Stimulated activated CD4-positive, alpha-beta T cell treated with anti-CD3 and anti-CD28 coated beads, Interleukin-1b, Interleukin-23, amount 100 ng/mL, for 4 hours (primary cell): ENCODE data around the gene CCDC87.
A peak's percentile ranks its signal among the peaks of the same experiment; 100 is the strongest.
"Not testable (repeated sequence)": the region's sequence is repeated elsewhere in the genome, so short reads cannot be mapped to it uniquely, and the experiment has no call there.

Source experiments
- DNase-seq, 2 donors: peaks; one replicate each; pipeline ENCODE4 v3.0.0-alpha.2; 2020; ENCODE audit warnings: low read depth in 2 of 2

CCDC87 gene

GRCh38 chr11:66616379-66617154, 23.7 kb upstream of the CCDC87 start, which contains the start of gene RBM14:
RBM14 (plus strand) TSS chr11:66616630; CDS start chr11:66616721, 91 bp downstream.
- peak; percentile 94 to 96 for DNase-seq

- no peak for DNase-seq
Observed at GRCh38 chr11:66614073-66614472, 21.2 kb upstream of the CCDC87 start.

- no peak for DNase-seq
Observed at GRCh38 chr11:66612458-66612857, 19.6 kb upstream of the CCDC87 start.

GRCh38 chr11:66609721-66610617, 17.1 kb upstream of the CCDC87 start:
- no peak for DNase-seq

- DNase-seq = no peak
Observed at GRCh38 chr11:66607126-66607834, 14.4 kb upstream of the CCDC87 start.

GRCh38 chr11:66606608-66607007, 13.7 kb upstream of the CCDC87 start:
- DNase-seq = not testable (repeated sequence)

- no peak for DNase-seq
Observed at GRCh38 chr11:66604155-66604554, 11.3 kb upstream of the CCDC87 start.

- no peak for DNase-seq
Observed at GRCh38 chr11:66603072-66603471, 10.2 kb upstream of the CCDC87 start.

DNA sequence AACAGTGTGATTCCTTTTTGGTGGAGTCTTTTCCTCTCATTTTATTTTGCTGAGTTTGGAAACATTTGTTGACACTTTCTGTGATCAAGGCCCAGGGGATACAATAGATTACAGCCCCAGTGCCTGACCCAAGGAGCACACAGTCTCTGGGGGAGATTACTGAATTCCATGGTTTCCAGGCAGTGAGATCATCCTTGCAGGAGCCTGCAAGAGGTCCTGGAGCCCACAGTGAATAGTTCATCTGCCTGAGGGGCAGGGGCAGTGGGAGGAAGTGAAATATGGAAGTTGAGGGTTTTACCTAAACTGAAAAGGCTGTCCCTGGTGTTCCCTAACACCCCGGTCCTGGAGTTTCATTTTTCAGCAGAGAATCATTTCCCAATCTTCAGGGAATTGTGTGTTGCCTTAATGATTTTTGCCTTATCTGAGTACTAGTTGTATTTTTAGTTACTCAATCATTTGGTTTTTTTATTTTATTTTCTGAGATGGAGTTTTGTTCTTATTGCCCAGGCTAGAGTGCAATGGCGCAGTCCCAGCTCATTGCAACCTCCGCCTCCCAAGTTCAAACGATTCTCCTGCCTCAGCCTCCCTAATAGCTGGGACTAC, 7.9 kb upstream of the CCDC87 start:
- no peak for DNase-seq

- DNase-seq = no peak
Observed at GRCh38 chr11:66600219-66600618, 7.4 kb upstream of the CCDC87 start.

DNA sequence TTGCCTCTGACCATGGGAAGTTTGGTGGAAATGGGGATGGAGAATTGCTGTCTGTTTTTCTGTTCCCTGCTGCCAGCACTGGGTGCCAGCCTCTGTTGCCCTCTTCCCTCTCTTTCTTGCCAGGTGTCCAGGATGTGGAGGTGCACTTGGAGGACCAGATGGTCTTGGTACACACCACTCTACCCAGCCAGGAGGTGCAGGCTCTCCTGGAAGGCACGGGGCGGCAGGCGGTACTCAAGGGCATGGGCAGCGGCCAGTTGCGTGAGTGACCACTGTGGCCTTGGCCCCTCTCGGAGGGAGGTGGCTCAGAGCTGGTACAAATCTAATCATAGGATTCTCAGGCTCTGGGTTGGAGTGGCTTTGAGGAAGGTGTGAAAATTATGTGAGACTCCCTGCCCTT, 6.1 kb upstream of the CCDC87 start:
- DNase-seq = no peak

- no peak for DNase-seq
Observed at GRCh38 chr11:66595245-66595904, 2.5 kb upstream of the CCDC87 start.

DNA sequence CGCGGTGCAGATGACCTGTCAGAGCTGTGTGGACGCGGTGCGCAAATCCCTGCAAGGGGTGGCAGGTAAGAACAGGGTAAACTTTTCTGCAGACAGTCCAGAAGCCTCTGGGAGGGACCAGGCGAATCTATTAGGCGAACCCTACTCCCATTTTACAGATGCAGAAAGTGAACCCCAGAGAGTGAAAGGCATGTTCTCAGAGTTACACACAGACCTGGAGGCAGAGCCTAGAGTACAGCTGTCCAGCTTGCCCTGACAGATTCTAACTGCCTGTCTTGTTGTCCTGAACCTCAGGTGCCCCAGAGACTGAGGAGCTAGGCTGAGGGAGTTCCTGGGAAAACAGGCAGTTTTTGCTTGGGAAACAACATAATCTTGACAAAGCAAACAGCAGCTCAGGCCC, 787 bp upstream of the CCDC87 start:
- DNase-seq = no peak

- DNase-seq = no peak
Observed at GRCh38 chr11:66593303-66593635, 406 bp upstream of the CCDC87 start.

GRCh38 chr11:66591175-66591574, 1.7 kb downstream of the CCDC87 start:
- DNase-seq = no peak

- DNase-seq = no peak
Observed at GRCh38 chr11:66589996-66590675, 2.7 kb downstream of the CCDC87 start.

DNA sequence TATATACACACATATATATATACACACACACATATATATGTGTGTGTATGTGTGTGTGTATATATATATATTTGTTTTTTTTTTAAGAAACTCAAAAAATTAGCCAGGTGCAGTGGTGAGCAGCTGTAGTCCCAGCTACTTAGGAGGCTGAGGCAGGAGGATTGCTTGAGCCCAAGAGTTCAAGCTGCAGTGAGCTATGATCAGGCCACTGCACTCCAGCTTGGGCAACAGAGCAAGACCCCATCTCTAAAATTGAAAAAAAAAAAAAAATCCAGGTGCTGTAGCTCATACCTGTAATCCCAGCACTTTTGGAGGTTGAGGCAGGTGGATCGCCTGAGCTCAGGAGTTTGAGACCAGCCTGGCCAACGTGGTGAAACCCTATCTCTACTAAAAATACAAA, 3.5 kb downstream of the CCDC87 start:
- DNase-seq = not testable (repeated sequence)

GRCh38 chr11:66586136-66586535, 6.7 kb downstream of the CCDC87 start:
- no peak for DNase-seq

DNA sequence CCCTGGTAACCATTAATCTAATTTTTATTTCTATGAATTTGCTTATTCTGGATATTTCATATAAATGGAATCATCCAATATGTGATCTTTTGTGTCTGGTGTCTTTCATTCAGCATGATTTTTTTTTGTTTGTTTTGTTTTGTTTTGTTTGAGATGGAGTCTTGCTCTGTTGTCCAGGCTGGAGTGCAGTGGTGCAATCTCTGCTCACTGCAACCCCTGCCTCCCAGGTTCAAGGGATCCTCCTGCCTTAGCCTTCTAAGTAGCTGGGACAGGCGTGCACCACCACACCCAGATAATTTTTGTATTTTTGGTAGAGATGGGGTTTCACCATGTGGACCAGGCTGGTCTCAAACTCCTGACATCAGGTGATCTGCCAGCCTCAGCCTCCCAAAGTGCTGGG, 7.4 kb downstream of the CCDC87 start:
- not testable (repeated sequence) for DNase-seq

DNA sequence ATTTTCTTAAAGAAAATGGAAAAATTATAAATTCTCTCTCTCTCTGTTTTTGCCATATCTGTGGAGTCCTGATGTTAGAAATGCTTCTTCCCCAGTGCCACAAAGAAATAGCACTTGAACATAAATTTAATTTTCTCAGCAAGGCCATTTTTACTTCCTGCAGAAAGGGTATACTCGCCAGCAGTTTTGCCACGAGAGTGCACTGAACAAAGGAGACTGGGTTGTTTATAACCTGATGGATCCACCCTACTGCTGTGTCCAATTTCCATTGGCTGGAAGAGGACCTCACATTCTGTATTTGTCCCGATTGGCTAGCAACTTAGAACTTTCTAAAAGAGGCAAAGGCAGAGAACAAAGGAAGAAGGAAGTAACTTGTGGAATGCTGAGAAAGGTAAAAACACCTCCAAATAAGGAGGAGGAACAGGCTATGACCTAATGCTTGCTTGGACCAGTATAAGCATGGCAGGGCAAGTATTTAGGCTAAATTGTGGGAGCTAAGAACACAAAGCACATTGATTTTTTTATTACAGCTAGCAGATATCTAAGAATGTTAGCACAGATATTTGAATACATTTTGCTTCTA, 10.2 kb downstream of the CCDC87 start:
- not testable (repeated sequence) for DNase-seq
